ENCODE results near the gene AGFG1.

Gene AGFG1

GRCh38 chr2:227462462-227462951 lies 9.4 kb upstream of the AGFG1 start:
- DNase-seq: no peak

DNA sequence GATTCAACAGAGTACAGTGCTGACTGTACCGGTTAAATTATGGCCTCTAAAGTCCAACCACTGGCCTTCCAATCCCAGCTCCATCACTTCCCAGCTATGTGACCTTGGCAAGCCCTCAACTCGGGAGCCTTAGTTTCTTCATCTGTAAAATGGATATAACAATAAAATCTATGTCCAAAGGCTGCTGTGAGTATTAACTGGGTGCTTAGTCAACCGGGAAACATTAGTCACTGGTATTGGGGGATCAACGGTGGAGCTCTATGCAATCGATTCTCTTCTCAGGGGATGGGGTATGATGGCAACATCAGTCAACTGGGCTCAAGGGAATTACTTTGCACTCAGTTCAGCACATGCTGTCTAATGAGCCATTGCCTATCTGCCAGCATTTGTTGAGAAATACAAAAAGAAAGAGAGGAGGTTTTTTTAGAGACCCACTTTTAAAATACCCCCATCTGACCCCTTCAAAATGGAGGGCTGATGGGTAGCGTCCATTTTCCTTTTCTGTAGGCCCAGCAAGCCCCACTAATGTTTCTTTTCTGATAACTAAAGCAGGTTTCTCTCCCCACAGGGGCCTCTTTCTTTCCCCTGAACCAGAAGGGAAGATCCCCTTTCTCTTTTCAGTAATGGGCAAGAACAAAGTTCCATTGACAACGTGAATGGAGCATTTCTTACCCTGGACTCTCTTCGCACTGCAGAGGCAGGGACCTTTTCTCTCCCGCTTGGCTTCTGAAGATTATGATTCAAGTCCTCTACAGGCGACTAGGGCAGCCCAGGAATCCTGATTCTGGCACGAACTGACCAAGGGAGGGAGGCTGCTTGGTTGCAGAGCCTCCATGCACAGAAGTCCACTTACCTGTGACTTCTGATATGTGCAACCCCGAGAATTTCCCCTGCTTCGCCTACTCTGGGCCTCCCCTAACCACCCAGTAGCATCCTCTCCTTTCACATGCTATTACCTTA lies 8.7 kb upstream of the AGFG1 start:
- no peak for DNase-seq

DNA sequence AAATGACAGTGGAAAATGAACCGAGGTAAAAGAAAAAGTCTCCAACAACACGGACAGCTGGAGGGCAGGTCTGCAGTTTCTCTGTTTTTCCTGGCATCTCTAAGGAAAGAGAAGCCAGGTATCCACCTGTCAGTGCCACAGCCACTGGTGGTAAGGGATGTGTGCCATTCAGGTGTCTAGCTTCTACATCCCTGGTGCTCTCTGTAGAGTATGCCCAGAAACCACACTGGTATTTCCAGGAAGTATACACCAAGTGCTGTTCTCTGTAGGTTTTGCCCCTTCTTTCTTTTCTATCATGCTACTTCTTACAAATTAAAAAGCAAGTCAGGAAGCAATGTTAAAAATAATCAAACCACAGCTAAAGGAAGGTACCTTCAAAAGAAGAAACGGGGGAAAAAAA lies 7.6 kb upstream of the AGFG1 start:
- DNase-seq: peak in 1 of 2 donors; percentile 53

- DNase-seq: no peak
These were observed 7.1 kb upstream of the AGFG1 start for GRCh38 chr2:227464851-227465250.

DNA sequence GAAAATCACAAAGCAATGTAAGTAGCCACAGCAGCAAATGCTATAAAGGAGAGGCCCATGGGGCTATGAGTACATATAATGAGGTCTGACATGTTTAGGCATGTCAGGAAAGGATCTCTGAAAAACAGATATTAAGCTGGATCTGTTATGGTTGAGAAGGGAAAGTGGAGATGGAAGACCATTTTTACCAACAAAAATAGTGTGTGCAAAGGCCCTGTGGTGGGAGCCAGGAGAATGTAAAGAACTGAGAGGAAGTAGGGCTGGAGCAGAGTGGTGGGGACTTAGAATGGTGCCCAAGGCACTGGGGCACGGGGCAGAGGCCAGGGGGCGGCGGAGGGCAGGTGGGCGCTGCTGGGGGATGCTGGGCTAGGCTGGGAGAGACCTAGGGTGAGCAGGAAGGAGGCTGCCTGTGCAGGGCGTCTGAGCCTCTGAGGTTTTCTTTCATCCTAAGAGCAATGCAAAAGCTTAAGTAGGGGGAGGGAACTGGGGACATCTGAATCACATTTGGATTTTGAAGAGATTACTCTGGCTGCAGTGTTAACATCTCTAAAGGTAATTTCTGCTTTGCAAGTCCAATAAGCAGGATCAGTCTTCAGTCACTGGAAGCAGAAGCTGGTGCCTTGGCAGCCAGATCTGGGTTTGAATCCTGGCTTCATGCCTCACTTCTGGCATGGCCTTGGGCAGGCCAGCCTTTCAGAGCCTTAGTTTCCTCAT lies 4.9 kb upstream of the AGFG1 start:
- no peak for DNase-seq

- no peak for DNase-seq
These were observed 544 bp upstream of the AGFG1 start for GRCh38 chr2:227471412-227471811.

- DNase-seq: peak; percentile 35 to 44
These were observed 537 bp downstream of the AGFG1 start for GRCh38 chr2:227472265-227473121.

DNA sequence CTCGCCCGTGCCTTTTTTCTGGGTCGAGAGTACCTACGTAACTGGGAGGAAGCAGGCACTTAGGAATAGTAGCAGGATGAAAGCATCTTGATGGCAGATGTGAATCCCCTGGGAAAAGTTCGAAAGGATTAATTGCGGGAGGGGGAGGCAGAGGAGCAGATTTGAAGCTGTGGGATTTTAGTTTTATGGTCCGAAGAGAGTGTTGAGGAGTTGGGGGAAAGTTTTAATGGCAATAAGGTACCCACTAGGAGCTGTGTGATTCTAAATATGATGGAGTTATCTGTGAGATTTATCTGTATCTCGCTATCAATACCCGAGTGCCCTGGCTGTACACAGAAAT lies 1.1 kb downstream of the AGFG1 start:
- no peak for DNase-seq

GRCh38 chr2:227473806-227474205 lies 1.9 kb downstream of the AGFG1 start:
- DNase-seq: no peak

DNA sequence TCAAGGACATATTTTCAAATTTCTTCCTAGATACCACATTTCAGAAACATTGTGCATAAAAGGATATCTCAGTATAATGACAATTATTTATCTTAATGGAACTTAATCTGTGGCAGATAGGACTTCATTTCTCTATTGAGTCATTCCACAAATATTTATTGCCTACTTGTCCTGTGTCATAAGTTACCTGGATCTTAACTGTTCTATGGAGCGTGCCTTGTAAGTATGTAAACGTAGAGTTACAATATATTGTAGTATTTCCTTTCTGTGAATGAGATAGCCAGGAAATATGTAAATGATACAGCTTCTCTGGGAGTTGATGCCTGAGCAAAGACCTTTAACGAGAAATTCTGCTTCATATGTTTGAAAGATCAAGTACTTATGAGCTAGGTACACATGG lies 2.5 kb downstream of the AGFG1 start:
- no peak for DNase-seq

DNA sequence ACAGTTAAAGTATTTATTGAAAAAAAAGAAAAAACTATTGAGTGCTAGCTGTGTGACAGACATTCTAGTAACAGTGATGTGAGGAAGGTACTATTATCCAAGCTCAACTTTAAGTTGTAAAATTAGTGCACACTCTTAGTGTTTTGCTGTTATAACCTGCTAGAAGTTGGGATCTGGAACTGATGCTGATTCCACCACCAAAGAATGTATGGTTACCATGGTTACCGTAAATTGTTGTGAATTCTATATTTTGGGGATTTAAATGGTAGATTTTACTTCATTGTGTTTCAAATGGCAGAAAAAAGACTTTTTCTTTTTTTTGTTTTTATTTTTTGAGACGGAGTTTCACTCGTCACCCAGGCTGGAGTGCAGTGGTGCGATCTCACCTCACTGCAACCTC lies 5.3 kb downstream of the AGFG1 start:
- DNase-seq: no peak

- peak in 1 of 2 donors; percentile 33 for DNase-seq
These were observed 8.0 kb downstream of the AGFG1 start for GRCh38 chr2:227479865-227480475.

- peak in 1 of 2 donors; percentile 28 for DNase-seq
These were observed 8.6 kb downstream of the AGFG1 start for GRCh38 chr2:227480528-227480927.

DNA sequence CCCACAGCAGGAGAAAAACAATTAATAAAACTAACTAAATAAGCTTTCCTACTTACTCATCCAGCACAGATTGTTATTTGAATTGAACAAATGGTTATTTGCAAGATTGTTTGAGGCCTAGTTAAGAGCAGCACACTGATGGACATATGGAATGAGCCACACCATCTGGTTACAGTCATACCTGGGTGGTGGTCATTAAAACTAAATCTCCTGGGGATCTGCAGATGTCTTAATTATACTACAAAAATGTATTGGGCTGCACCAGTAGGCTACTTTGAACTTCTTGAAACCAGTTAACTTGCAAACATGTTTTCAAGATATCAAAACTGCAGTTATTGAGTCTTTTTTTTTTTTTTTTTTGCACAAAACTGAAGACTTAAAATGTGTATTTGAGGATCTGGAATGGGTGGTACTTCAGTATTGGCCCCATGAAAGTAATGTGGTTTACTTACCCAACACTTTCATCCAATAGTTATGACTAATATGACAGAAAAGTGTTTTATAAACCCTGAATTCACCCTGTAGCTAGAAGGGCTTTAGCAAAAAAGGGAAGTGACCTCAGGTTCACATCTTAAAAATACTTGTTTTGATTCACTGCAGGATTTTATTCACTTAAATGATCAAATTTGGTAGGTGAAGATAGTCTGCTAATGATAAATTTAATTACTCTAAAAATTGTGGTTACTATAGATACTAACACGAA lies 10.8 kb downstream of the AGFG1 start:
- no peak for DNase-seq

DNA sequence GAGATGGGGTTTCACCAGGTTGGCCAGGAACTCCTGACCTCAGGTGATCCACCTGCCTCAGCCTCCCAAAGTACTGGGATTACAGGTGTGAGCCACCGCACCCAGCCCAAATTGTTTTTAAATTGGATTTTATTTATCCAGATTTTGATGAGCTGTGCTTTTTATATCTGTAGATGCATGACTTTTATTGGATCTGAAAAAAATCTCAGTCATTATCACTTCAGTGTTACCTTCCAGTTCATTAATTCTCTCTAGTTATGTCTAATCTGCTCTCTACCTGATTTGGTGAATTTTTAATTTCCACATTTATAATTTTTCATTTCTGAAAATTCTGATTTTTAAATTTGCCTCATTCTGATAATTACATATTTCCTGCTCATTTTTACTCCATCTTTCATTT lies 13.5 kb downstream of the AGFG1 start:
- DNase-seq: no peak

- DNase-seq: no peak
These were observed 14.7 kb downstream of the AGFG1 start for GRCh38 chr2:227486688-227487087.

DNA sequence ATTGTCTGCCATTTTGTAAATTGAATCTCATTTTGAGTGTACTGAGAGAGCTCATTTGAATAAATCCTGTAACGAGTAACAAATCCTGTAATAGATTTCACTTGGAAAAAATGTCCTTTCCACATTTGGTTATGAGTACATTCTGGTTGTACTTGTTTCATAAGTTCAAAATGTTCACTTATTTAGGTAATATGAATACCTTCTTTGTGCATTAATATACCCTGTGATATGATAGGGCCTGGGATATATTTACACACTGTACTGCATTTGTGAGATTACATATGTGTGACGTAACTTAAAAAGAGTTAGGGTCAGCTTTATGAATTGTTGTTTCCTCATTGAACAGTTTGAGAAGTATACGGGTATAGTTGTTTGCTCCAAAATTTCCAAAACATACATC lies 16.1 kb downstream of the AGFG1 start:
- DNase-seq: no peak

DNA sequence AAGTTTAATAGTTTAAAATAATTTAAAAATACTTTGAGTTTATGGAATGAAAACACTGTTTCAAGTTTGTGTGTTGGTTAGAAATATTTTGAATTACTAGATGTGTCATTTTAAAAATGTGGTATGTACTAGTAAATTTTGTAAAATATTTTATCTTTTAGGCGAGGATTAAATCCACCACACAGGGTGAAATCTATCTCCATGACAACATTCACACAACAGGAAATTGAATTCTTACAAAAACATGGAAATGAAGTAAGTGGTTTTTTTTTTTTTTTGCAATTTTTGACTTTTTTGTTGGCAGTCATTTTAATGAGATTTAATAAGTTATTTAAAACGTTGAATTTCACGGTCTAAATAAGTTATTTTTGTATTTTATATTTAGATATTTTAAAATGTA lies 19.4 kb downstream of the AGFG1 start:
- DNase-seq: no peak

DNA sequence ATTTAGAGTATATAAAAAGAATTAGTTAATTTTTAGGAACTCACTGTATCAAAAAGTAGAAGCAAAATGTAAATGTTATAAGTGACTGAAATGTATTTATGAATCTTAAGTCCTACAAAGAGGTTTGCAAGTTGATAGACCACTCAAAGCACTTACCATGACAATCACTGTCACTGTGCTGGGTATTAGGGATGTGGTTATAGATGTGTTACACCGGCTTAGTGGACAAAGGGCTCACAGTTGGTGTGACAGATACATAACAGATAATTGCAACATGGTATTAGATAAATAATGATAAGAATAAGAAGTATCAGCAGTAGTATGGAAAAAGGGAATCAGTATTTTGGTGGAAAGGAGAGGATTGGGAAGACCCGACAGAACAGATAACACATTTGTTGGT lies 21.6 kb downstream of the AGFG1 start:
- no peak for DNase-seq

GRCh38 chr2:227497158-227497557 lies 25.2 kb downstream of the AGFG1 start:
- DNase-seq: no peak

DNA sequence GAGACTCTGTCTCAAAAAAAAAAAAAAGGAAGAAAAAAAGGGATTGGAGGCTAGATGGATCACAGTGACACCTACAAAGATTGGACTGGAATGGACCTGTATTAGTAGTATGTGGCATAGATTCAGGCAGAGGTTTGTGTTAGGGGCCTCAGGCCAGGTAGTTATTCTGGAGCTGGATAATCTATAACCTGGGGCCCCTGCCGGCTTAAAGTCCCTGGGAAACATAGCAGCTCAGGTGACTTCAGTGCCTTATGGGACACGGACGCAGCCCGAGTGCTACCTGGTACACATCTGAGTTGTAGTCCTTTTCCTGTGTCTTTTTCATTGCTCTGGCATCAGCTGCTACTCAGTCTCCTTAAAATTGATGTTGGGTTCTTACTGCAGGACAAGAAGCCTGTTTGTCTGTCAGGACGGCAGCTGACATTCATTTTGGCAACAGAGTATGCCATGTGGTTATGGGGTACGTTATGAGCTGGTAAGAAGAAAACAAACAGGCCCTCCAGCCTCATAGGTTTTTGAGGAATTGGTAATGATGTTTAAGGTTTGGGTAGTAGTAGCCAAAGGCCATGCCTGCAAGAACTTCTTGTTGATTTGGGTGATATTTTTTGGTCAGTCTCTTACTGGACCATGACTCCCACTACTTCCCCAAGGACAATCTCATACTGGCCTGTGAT lies 27.8 kb downstream of the AGFG1 start:
- no peak for DNase-seq

DNA sequence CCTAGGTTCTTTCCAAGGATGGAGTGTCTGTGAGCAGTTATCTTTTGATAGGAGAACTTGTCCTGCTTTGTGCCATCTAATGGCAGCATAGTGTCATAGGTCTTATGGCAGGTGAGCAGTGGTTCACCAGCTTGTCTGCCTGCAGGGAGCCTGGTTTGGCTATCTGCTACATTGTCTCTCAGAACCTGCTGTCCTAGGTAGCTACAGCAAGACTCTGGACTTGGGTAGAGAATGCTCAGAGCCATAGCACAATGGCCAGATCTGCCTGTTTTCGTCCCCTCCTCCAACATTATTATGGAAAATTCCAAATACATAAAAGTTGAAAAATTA lies 28.3 kb downstream of the AGFG1 start:
- no peak for DNase-seq

Measured in CD4-positive, alpha-beta T cell treated with Interleukin-4 for 1 hour (primary cell).